ENCODE data around the gene BCL2A1. TPM values are rescaled to one million over a fixed set of nuclear protein-coding genes. Genes with fewer than 3 reads are reported as not detected.

BCL2A1 gene
- total and polyA plus RNA-seq, 4 donors, result 0.50 to 2.9 (median 1.2) TPM

DNA sequence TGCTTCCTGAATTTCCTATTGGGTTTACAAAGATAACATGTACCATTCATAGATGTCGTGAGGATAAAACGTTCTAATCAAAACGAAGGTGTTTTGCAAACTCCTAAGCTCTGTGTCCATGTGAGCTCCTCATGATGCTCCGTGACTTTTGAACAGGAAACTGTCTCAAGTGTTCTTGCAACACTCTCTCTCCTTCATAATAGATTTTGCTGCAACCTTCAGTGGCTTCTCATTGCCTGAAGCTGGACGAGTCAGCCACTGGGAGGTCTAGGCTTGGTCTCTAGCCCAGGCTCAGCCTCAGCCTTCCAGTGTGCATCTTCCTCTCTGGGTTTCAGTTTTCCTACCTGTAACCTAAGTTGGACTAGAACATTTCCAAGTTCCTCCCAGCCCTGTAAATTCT is 18.7 kb upstream of the BCL2A1 start:
- H3K9me3 ChIP-seq (ENCODE audit: control insufficient read depth in 4 of 4, low read length in 3 of 4), result no peaks in the 10 kb centered on the region
- no peak for DNase-seq (ENCODE audit: low spot score)
- WGBS, result 41% methylated on average over 5 of the region's 5 CpGs

DNA sequence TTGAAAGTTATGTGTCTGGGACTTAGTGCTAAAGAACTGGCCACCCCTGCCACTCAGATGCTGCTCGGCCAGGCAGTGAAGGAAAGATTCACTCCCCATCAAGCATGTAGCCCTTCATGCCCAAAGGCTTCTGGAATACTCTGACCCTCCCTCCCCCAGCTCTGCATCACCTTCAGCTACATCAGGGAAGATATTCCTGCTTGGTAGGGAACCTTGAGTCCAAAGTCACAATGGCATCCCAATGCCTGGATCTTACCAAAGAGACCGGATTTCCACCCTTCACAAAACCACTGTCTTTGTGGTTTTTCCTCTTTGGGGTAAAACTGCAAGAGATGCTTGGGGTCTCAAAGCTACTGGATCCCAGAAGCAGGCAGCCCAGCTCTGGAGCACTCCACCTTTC is 18.2 kb upstream of the BCL2A1 start:
- DNase-seq (ENCODE audit: low spot score), result no peak
- no peaks in the 10 kb centered on the region for H3K9me3 ChIP-seq (ENCODE audit: control insufficient read depth in 4 of 4, low read length in 3 of 4)
- no peak overlapping the region for H3K4me3 ChIP-seq (ENCODE audit: low read depth in 1 of 3, low read length in 3 of 3)
- no peaks in the 10 kb centered on the region for H3K27me3 ChIP-seq (ENCODE audit: control insufficient read depth in 4 of 4, insufficient read depth in 4 of 4, low read length in 3 of 4)
- H3K27ac ChIP-seq (ENCODE audit: low read depth in 1 of 2, low read length in 2 of 2), result peak overlapping the region in 1 of 2 donors; percentile 13
- WGBS, result 96% methylated on average over 2 of the region's 2 CpGs
- H3K4me1 ChIP-seq (ENCODE audit: control insufficient read depth in 4 of 4, insufficient read depth in 4 of 4, low read length in 3 of 4), result no peaks in the 10 kb centered on the region
- H3K9ac ChIP-seq (ENCODE audit: low read depth in 1 of 2, low read length in 2 of 2), result no peak overlapping the region
- H3K36me3 ChIP-seq (ENCODE audit: control insufficient read depth in 4 of 4, insufficient read depth in 3 of 4, low read depth in 1 of 4, low read length in 3 of 4), result no peaks in the 10 kb centered on the region
- no peak for TF ChIP-seq FOXA1 (IDR thresholded peaks at IDR 0.05)
- no peak for TF ChIP-seq TAF1 (conservative IDR thresholded peaks at IDR 0.05)
- TF ChIP-seq RAD21 (IDR thresholded peaks at IDR 0.05), result no peak
- TF ChIP-seq, protein P1, sequence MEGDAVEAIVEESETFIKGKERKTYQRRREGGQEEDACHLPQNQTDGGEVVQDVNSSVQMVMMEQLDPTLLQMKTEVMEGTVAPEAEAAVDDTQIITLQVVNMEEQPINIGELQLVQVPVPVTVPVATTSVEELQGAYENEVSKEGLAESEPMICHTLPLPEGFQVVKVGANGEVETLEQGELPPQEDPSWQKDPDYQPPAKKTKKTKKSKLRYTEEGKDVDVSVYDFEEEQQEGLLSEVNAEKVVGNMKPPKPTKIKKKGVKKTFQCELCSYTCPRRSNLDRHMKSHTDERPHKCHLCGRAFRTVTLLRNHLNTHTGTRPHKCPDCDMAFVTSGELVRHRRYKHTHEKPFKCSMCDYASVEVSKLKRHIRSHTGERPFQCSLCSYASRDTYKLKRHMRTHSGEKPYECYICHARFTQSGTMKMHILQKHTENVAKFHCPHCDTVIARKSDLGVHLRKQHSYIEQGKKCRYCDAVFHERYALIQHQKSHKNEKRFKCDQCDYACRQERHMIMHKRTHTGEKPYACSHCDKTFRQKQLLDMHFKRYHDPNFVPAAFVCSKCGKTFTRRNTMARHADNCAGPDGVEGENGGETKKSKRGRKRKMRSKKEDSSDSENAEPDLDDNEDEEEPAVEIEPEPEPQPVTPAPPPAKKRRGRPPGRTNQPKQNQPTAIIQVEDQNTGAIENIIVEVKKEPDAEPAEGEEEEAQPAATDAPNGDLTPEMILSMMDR (IDR thresholded peaks at IDR 0.05; ENCODE audit: low read depth, low read length, missing input control), result no peak
- TF ChIP-seq, protein P2, sequence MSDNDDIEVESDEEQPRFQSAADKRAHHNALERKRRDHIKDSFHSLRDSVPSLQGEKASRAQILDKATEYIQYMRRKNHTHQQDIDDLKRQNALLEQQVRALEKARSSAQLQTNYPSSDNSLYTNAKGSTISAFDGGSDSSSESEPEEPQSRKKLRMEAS (IDR thresholded peaks at IDR 0.05), result no peak
- no peak for TF ChIP-seq GABPA (IDR thresholded peaks at IDR 0.05 in 1 of 2, conservative IDR thresholded peaks at IDR 0.05 in 1 of 2)
- TF ChIP-seq, protein P3, sequence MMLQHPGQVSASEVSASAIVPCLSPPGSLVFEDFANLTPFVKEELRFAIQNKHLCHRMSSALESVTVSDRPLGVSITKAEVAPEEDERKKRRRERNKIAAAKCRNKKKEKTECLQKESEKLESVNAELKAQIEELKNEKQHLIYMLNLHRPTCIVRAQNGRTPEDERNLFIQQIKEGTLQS (IDR thresholded peaks at IDR 0.05), result no peak
- TF ChIP-seq, protein P4, sequence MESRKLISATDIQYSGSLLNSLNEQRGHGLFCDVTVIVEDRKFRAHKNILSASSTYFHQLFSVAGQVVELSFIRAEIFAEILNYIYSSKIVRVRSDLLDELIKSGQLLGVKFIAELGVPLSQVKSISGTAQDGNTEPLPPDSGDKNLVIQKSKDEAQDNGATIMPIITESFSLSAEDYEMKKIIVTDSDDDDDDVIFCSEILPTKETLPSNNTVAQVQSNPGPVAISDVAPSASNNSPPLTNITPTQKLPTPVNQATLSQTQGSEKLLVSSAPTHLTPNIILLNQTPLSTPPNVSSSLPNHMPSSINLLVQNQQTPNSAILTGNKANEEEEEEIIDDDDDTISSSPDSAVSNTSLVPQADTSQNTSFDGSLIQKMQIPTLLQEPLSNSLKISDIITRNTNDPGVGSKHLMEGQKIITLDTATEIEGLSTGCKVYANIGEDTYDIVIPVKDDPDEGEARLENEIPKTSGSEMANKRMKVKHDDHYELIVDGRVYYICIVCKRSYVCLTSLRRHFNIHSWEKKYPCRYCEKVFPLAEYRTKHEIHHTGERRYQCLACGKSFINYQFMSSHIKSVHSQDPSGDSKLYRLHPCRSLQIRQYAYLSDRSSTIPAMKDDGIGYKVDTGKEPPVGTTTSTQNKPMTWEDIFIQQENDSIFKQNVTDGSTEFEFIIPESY (IDR thresholded peaks at IDR 0.05), result no peak
- no peak for TF ChIP-seq YY1 (IDR thresholded peaks at IDR 0.05)
- no peak for TF ChIP-seq FOXA2 (IDR thresholded peaks at IDR 0.05)
- TF ChIP-seq SP1 (IDR thresholded peaks at IDR 0.05), result no peak
- TF ChIP-seq NR2F2 (IDR thresholded peaks at IDR 0.05), result no peak
- TF ChIP-seq RXRA (IDR thresholded peaks at IDR 0.05), result no peak
- no peak for TF ChIP-seq HNF4A (conservative IDR thresholded peaks at IDR 0.05)
- TF ChIP-seq HNF4G (IDR thresholded peaks at IDR 0.05), result no peak

More for the DNA sequence above, 18.7 kb upstream of the BCL2A1 start:
- Histone ChIP-seq H3K4me1 (ENCODE audit: control insufficient read depth in 4 of 4, insufficient read depth in 4 of 4, low read length in 3 of 4) (no peaks in the 10 kb centered on the region), H3K36me3 (ENCODE audit: control insufficient read depth in 4 of 4, insufficient read depth in 3 of 4, low read depth in 1 of 4, low read length in 3 of 4) (no peaks in the 10 kb centered on the region), H3K4me3 (ENCODE audit: low read depth in 1 of 3, low read length in 3 of 3) (no peak overlapping the region), H3K9ac (ENCODE audit: low read depth in 1 of 2, low read length in 2 of 2) (no peak overlapping the region), H3K27ac (ENCODE audit: low read depth in 1 of 2, low read length in 2 of 2) (peak overlapping the region in 1 of 2 donors; percentile 13), H3K27me3 (ENCODE audit: control insufficient read depth in 4 of 4, insufficient read depth in 4 of 4, low read length in 3 of 4) (no peaks in the 10 kb centered on the region)
- no peak for TF ChIP-seq RXRA (IDR thresholded peaks at IDR 0.05)
- TF ChIP-seq, protein P1 (IDR thresholded peaks at IDR 0.05; ENCODE audit: low read depth, low read length, missing input control), result no peak
- TF ChIP-seq NR2F2 (IDR thresholded peaks at IDR 0.05), result no peak
- no peak for TF ChIP-seq YY1 (IDR thresholded peaks at IDR 0.05)
- TF ChIP-seq SP1 (IDR thresholded peaks at IDR 0.05), result no peak
- TF ChIP-seq GABPA (IDR thresholded peaks at IDR 0.05 in 1 of 2, conservative IDR thresholded peaks at IDR 0.05 in 1 of 2), result no peak
- no peak for TF ChIP-seq FOXA1 (IDR thresholded peaks at IDR 0.05)
- no peak for TF ChIP-seq EGR1 (IDR thresholded peaks at IDR 0.05; ENCODE audit: low read depth in 2 of 2)
- no peak for TF ChIP-seq TAF1 (conservative IDR thresholded peaks at IDR 0.05)
- TF ChIP-seq, protein P5, sequence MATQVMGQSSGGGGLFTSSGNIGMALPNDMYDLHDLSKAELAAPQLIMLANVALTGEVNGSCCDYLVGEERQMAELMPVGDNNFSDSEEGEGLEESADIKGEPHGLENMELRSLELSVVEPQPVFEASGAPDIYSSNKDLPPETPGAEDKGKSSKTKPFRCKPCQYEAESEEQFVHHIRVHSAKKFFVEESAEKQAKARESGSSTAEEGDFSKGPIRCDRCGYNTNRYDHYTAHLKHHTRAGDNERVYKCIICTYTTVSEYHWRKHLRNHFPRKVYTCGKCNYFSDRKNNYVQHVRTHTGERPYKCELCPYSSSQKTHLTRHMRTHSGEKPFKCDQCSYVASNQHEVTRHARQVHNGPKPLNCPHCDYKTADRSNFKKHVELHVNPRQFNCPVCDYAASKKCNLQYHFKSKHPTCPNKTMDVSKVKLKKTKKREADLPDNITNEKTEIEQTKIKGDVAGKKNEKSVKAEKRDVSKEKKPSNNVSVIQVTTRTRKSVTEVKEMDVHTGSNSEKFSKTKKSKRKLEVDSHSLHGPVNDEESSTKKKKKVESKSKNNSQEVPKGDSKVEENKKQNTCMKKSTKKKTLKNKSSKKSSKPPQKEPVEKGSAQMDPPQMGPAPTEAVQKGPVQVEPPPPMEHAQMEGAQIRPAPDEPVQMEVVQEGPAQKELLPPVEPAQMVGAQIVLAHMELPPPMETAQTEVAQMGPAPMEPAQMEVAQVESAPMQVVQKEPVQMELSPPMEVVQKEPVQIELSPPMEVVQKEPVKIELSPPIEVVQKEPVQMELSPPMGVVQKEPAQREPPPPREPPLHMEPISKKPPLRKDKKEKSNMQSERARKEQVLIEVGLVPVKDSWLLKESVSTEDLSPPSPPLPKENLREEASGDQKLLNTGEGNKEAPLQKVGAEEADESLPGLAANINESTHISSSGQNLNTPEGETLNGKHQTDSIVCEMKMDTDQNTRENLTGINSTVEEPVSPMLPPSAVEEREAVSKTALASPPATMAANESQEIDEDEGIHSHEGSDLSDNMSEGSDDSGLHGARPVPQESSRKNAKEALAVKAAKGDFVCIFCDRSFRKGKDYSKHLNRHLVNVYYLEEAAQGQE (IDR thresholded peaks at IDR 0.05), result no peak

Measured in liver (tissue), 9 donors.